ENCODE results near the gene KIRREL2. TPM values are rescaled to one million over a fixed set of nuclear protein-coding genes. Genes with fewer than 3 reads are reported as not detected.

Gene KIRREL2
- total RNA-seq, 1 donor from 2014 or later: not detected

GRCh38 chr19:35844482-35845214 is 12.1 kb upstream of the KIRREL2 start:
- DNase-seq (ENCODE audit: low read depth, low spot score): no peak

GRCh38 chr19:35845215-35846037 is 11.3 kb upstream of the KIRREL2 start:
- DNase-seq (ENCODE audit: low read depth, low spot score): no peak

GRCh38 chr19:35846038-35846668 is 10.6 kb upstream of the KIRREL2 start:
- DNase-seq (ENCODE audit: low read depth, low spot score): no peak

- no peak for DNase-seq (ENCODE audit: low read depth, low spot score)
Observed at GRCh38 chr19:35847911-35848310, 8.8 kb upstream of the KIRREL2 start.

- no peak for DNase-seq (ENCODE audit: low read depth, low spot score)
Observed at GRCh38 chr19:35848486-35848885, 8.2 kb upstream of the KIRREL2 start.

GRCh38 chr19:35848919-35849505 is 7.7 kb upstream of the KIRREL2 start:
- DNase-seq (ENCODE audit: low read depth, low spot score): no peak

GRCh38 chr19:35851213-35852028 is 5.3 kb upstream of the KIRREL2 start:
- no peak for DNase-seq (ENCODE audit: low read depth, low spot score)

GRCh38 chr19:35852029-35852780 is 4.5 kb upstream of the KIRREL2 start, which contains the start of gene NPHS1:
TSS of gene NPHS1 (minus strand) at chr19:35852504. CDS start at chr19:35851837, 667 bp downstream.
- DNase-seq (ENCODE audit: low read depth, low spot score): no peak

GRCh38 chr19:35853038-35853756 is 3.5 kb upstream of the KIRREL2 start:
- no peak for DNase-seq (ENCODE audit: low read depth, low spot score)

GRCh38 chr19:35858311-35858710 is 1.6 kb downstream of the KIRREL2 start:
- no peak for DNase-seq (ENCODE audit: low read depth, low spot score)

GRCh38 chr19:35859414-35859813 is 2.7 kb downstream of the KIRREL2 start:
- no peak for DNase-seq (ENCODE audit: low read depth, low spot score)

- DNase-seq (ENCODE audit: low read depth, low spot score): no peak
Observed at GRCh38 chr19:35860436-35860817, 3.7 kb downstream of the KIRREL2 start.

GRCh38 chr19:35860818-35861639 is 4.3 kb downstream of the KIRREL2 start:
- DNase-seq (ENCODE audit: low read depth, low spot score): no peak

- DNase-seq (ENCODE audit: low read depth, low spot score): no peak
Observed at GRCh38 chr19:35861640-35862160, 5.0 kb downstream of the KIRREL2 start.

GRCh38 chr19:35862528-35862927 is 5.8 kb downstream of the KIRREL2 start:
- DNase-seq (ENCODE audit: low read depth, low spot score): no peak

- no peak for DNase-seq (ENCODE audit: low read depth, low spot score)
Observed at GRCh38 chr19:35863018-35863417, 6.3 kb downstream of the KIRREL2 start.

GRCh38 chr19:35868172-35868822 is 11.6 kb downstream of the KIRREL2 start, which contains the start of gene APLP1:
TSS of gene APLP1 (plus strand) at chr19:35868574. CDS start at chr19:35868637, 63 bp downstream.
- no peak for DNase-seq (ENCODE audit: low read depth, low spot score)
